GM08714 (cell line): ENCODE data around the gene KRT76.

Source experiments
- H3K4me3 ChIP-seq: fragments of 200-500 bp; sonication (Bioruptor generic); 2 replicates; pipeline ENCODE4 v1.5.1; 2014; ENCODE audit warnings: mild to moderate bottlenecking, low read length, inconsistent platforms
- ZNF274 ChIP-seq: IDR thresholded peaks from 2 replicates; pipeline ENCODE4 v1.6.1; 2012; ENCODE audit warnings: mild to moderate bottlenecking, low read depth, low read length

Gene KRT76

DNA sequence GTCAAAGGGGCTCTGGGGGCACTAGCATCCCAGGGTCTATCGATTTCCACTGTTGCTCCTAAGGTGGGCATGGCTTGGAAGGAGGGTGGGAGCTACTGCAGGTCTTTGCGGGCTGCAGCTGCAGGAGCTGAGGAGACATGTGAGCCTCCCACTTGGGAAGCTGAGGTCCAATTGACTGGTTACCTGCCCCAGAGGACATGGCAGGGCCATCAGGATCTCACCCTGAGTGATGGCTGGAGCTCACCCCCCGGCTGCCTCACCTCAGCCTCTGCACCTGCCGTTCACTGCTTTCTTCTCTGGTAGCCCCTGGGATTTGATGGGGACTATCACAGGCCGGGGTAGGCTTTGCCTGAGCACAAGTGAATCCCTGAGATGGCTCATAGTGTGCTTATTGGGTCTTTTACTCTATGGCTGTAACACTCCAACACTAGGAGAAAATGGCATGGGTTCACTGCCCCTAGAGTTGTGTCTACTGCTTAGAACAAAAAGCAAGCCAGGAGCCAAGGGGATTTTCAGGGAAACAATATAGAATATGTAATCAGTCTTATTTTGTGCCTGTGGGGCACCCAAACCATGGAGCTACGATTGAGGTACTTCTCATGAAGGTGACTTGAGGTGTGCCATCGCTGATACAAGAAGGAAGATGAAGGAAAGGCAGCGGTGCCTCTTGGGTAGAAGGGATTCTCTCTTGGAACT is 40.0 kb upstream of the KRT76 start:
- TF ChIP-seq ZNF274: no peak
- H3K4me3 ChIP-seq: no peak overlapping the region

DNA sequence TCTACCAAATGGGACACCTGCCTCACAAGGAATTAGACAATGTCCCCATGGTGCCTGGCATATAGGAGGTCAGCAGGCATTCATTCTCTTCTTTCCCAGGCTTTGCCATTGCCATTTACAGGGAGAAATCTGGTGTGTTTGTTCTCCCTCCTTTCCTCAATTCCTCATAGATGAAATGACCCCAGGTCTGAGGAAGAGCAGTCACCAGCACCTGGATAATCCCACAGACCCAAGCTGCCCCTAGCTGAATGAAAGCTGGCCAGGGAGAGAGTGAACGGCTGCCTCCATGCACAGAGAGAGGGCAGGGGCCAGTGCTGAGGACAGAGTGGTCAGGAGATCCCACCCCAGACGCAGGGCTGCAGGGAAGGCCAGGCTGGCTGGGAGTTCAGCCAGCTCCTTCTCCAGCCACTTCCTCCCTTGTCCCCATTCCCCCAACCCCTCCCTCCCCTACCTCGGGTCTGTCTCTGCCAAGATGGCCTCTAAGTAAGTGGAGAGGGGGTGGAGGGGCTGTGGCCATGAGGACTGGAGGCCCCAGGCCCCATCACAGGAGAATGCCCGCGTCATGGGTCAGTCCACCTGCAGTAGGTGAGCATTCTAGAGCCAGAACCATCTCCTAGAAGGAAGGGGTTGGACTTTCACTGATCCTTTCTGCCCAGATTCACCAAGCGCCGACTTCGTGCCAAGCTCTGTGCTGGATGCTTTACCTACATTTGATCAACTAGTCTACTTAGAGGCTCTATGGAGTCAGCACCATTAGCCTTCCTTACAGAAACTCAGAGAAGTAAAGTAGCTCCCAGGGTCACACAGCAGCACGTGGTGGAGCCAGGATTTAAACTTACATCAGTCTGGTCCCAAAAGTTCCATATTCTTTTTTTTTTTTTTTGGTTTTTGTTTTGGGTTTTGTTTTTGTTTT is 38.8 kb upstream of the KRT76 start:
- no peak for TF ChIP-seq ZNF274
- H3K4me3 ChIP-seq: no peak overlapping the region

DNA sequence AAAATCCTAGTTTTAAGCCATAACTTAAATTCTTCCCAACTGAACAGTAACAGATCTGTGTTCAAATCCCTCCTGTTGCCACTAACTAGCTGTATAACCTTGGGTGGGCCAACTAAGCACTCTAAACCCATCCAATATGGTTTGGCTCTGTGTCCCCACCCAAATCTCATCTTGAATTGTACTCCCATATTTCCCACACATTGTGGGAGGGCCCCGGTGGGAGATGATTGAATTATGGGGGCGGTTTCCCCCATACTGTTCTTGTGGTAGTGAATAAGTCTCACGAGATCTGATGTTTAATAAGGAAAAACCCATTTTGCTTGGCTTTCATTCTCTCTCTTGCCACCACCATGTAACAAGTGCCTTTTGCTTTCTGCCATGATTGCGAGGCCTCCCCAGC is 38.0 kb upstream of the KRT76 start:
- no peak for TF ChIP-seq ZNF274
- no peak overlapping the region for H3K4me3 ChIP-seq

DNA sequence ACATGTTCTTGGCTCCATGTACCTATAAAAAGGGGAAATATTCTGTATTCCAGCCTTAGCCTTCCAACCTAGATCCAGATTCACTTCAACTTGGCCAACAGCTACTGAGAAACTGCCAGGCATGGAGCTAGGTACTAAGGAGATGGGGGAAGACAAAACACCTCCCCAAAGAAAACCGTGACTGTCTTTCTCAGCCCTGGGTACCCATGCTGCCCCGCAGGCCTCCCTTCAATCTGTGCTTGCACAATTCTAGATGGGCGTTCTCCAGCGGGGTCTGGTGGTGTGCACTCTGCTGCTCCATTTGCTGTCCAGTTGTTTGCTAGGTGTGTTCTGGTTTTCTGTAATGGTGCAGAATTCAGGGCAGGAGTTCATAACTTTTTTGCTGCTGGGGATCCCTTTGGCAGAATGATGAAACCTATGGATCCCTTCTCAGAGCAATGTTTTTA is 37.6 kb upstream of the KRT76 start:
- H3K4me3 ChIP-seq: no peak overlapping the region
- TF ChIP-seq ZNF274: no peak

- H3K4me3 ChIP-seq: no peak within 1 kb of the TSS
- TF ChIP-seq ZNF274: no peak
Observed at GRCh38 chr12:52813885-52814709, 37.0 kb upstream of the KRT76 start, which contains the start of gene KRT4. TSS of gene KRT4 (minus strand) at chr12:52814116. CDS start at chr12:52814058, 58 bp downstream.

GRCh38 chr12:52813203-52813819 is 36.2 kb upstream of the KRT76 start:
- no peak for TF ChIP-seq ZNF274
- H3K4me3 ChIP-seq: no peak overlapping the region

- H3K4me3 ChIP-seq: no peak overlapping the region
- TF ChIP-seq ZNF274: no peak
Observed at GRCh38 chr12:52812749-52813148, 35.6 kb upstream of the KRT76 start.

- no peak for TF ChIP-seq ZNF274
- no peak overlapping the region for H3K4me3 ChIP-seq
Observed at GRCh38 chr12:52812073-52812400, 34.9 kb upstream of the KRT76 start.

- no peak for TF ChIP-seq ZNF274
- H3K4me3 ChIP-seq: no peak overlapping the region
Observed at GRCh38 chr12:52811191-52812072, 34.3 kb upstream of the KRT76 start.

- TF ChIP-seq ZNF274: no peak
- H3K4me3 ChIP-seq: no peak overlapping the region
Observed at GRCh38 chr12:52810554-52810953, 33.4 kb upstream of the KRT76 start.

DNA sequence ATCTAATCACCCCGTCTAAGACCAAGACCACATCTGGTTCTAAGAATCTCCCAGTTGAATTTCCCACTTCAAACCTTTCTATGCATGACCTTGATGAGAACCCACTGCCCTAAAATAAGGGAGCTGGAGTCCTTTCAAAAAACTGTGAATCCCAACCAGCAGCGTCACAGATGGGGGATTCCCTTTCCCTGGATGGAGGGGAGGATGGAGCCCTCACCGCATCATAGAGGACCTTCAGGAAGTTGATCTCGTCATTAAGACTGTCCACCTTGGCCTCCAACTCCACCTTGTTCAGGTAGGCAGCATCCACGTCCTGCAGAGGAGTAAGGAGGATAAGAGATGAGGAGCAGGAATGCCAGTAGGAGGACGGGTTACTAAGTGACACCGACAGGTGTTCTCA is 32.0 kb upstream of the KRT76 start:
- TF ChIP-seq ZNF274: no peak

GRCh38 chr12:52808573-52809160 is 31.5 kb upstream of the KRT76 start:
- H3K4me3 ChIP-seq: no peak overlapping the region
- TF ChIP-seq ZNF274: no peak

More for the DNA sequence above, 32.0 kb upstream of the KRT76 start:
- no peak overlapping the region for H3K4me3 ChIP-seq
